Ishikawa (cell line): Measurements from ENCODE around the gene TYW5.

Source experiments
- CEBPB ChIP-seq: IDR thresholded peaks from 2 replicates; pipeline ENCODE4 v1.6.1; 2012
- CREB1 ChIP-seq: IDR thresholded peaks from 2 replicates; pipeline ENCODE4 v1.6.1; 2012; ENCODE audit warnings: low read depth
- EGR1 ChIP-seq: IDR thresholded peaks from 2 replicates; pipeline ENCODE4 v1.6.1; 2012
- EP300 ChIP-seq: IDR thresholded peaks from 2 replicates; pipeline ENCODE4 v1.6.1; 2012; ENCODE audit warnings: borderline replicate concordance
- FOXM1 ChIP-seq: IDR thresholded peaks from 2 replicates; pipeline ENCODE4 v1.6.1; 2012; ENCODE audit warnings: low read depth, borderline replicate concordance
- MAX ChIP-seq: IDR thresholded peaks from 2 replicates; pipeline ENCODE4 v1.6.1; 2012
- NFIC ChIP-seq: IDR thresholded peaks from 2 replicates; pipeline ENCODE4 v1.6.1; 2012
- RAD21 ChIP-seq: IDR thresholded peaks from 2 replicates; pipeline ENCODE4 v1.6.1; 2012; ENCODE audit warnings: low read depth
- REST ChIP-seq: IDR thresholded peaks from 2 replicates; pipeline ENCODE4 v1.6.1; 2012; ENCODE audit warnings: low read depth, mild to moderate bottlenecking
- TAF1 ChIP-seq: IDR thresholded peaks from 2 replicates; pipeline ENCODE4 v1.6.1; 2012; ENCODE audit warnings: low read depth, mild to moderate bottlenecking
- TCF12 ChIP-seq: IDR thresholded peaks from 2 replicates; pipeline ENCODE4 v1.6.1; 2012; ENCODE audit warnings: low read depth
- TEAD4 ChIP-seq: IDR thresholded peaks from 2 replicates; pipeline ENCODE4 v1.6.1; 2012
- USF1 ChIP-seq: IDR thresholded peaks from 2 replicates; pipeline ENCODE4 v1.6.1; 2012
- YY1 ChIP-seq: IDR thresholded peaks from 2 replicates; pipeline ENCODE4 v1.6.1; 2012; ENCODE audit warnings: low read depth

GRCh38 chr2:199997296-199997695, 42.0 kb upstream of the TYW5 start:
- TF ChIP-seq YY1 (no peak), EP300 (no peak), RAD21 (no peak), NFIC (no peak), REST (no peak), CEBPB (no peak), TCF12 (no peak), FOXM1 (no peak), EGR1 (no peak), TAF1 (no peak), CREB1 (no peak), MAX (no peak), TEAD4 (no peak), USF1 (no peak)
